ENCODE measurements around the gene BEST4. TPM values are rescaled to one million over a fixed set of nuclear protein-coding genes. Genes with fewer than 3 reads are reported as not detected.

Gene BEST4
- total RNA-seq, 3 donors from 2014 or later: 35.1 to 179 (median 94.0) TPM

- no peaks in the 10 kb centered on the region for H3K36me3 ChIP-seq (ENCODE audit: low read depth)
- no peaks in the 10 kb centered on the region for H3K9me3 ChIP-seq
- no peak for TF ChIP-seq CTCF (IDR thresholded peaks at IDR 0.05)
- no peak for ATAC-seq
- H3K4me1 ChIP-seq (ENCODE audit: low read depth): peaks cover 5% of the 10 kb centered on the region
- peak in 1 of 3 donors; percentile 45 for DNase-seq
- H3K4me3 ChIP-seq: no peak overlapping the region
- intact Hi-C loops (cut with DNase I, micrococcal nuclease): no loop called here
Observed at GRCh38 chr1:44821240-44821715, 33.3 kb upstream of the BEST4 start.

GRCh38 chr1:44820328-44821239 lies 32.6 kb upstream of the BEST4 start:
- no peaks in the 10 kb centered on the region for H3K36me3 ChIP-seq (ENCODE audit: low read depth)
- DNase-seq: peak in 1 of 3 donors; percentile 32
- H3K4me1 ChIP-seq (ENCODE audit: low read depth): peaks cover 5% of the 10 kb centered on the region
- H3K9me3 ChIP-seq: no peaks in the 10 kb centered on the region
- ATAC-seq: peak; percentile 11
- intact Hi-C loops (cut with DNase I, micrococcal nuclease): no loop called here
- TF ChIP-seq CTCF (IDR thresholded peaks at IDR 0.05): no peak
- peak overlapping the region; percentile 4 for H3K4me3 ChIP-seq

GRCh38 chr1:44819608-44820327 lies 31.8 kb upstream of the BEST4 start:
- ATAC-seq: peak; percentile 90
- Histone ChIP-seq H3K9me3 (no peaks in the 10 kb centered on the region), H3K4me3 (peak overlapping the region; percentile 4), H3K36me3 (ENCODE audit: low read depth) (no peaks in the 10 kb centered on the region), H3K4me1 (ENCODE audit: low read depth) (peaks cover 5% of the 10 kb centered on the region)
- intact Hi-C loops (cut with DNase I, micrococcal nuclease): no loop called here
- DNase-seq: peak; percentile 85 to 90 (median 87)
- TF ChIP-seq CTCF (IDR thresholded peaks at IDR 0.05): no peak

GRCh38 chr1:44819196-44819607 lies 31.2 kb upstream of the BEST4 start:
- ATAC-seq (peak; percentile 3), DNase-seq (no peak)
- H3K9me3 ChIP-seq: no peaks in the 10 kb centered on the region
- intact Hi-C loops (cut with DNase I, micrococcal nuclease): no loop called here
- H3K4me3 ChIP-seq: no peak overlapping the region
- peaks cover 8% of the 10 kb centered on the region for H3K4me1 ChIP-seq (ENCODE audit: low read depth)
- no peak for TF ChIP-seq CTCF (IDR thresholded peaks at IDR 0.05)
- no peaks in the 10 kb centered on the region for H3K36me3 ChIP-seq (ENCODE audit: low read depth)

- H3K4me1 ChIP-seq (ENCODE audit: low read depth): peaks cover 8% of the 10 kb centered on the region
- no peaks in the 10 kb centered on the region for H3K9me3 ChIP-seq
- DNase-seq: peak in 1 of 3 donors; percentile 23
- no peaks in the 10 kb centered on the region for H3K36me3 ChIP-seq (ENCODE audit: low read depth)
- no peak for TF ChIP-seq CTCF (IDR thresholded peaks at IDR 0.05)
- no peak for ATAC-seq
- intact Hi-C loops (cut with DNase I, micrococcal nuclease): no loop called here
- no peak overlapping the region for H3K4me3 ChIP-seq
Observed at GRCh38 chr1:44817771-44818495, 30.0 kb upstream of the BEST4 start.
